SU-DHL-6 (cell line): ENCODE measurements around the gene SHROOM1.

Experiments used
- H2AFZ ChIP-seq: fragments of 200-600 bp; sonication (generic); 2 replicates; pipeline ENCODE4 v1.6.1; 2014; ENCODE audit warnings: low read depth, mild to moderate bottlenecking, moderate library complexity, mixed read lengths, antibody characterized with exemption, low read length; ENCODE audit not compliant: severe bottlenecking
- H3F3A ChIP-seq: fragments of 200-600 bp; shearing (Covaris generic); 2 replicates; pipeline ENCODE4 v1.6.0; 2016; ENCODE audit warnings: antibody characterized with exemption, mild to moderate bottlenecking; ENCODE audit not compliant: insufficient read depth
- H3K27ac ChIP-seq: fragments of 200-600 bp; sonication (generic); 2 replicates; pipeline ENCODE4 v1.5.1; 2016; ENCODE audit warnings: low read depth, mild to moderate bottlenecking, low read length, moderate library complexity, mixed read lengths
- H3K27me3 ChIP-seq: fragments of 200-600 bp; sonication (generic), shearing (Covaris generic); 2 replicates; pipeline ENCODE4 v1.6.0; 2014; ENCODE audit warnings: mild to moderate bottlenecking, low read length
- H3K36me3 ChIP-seq: fragments of 200-600 bp; sonication (generic); 2 replicates; pipeline ENCODE4 v1.6.1; 2014; ENCODE audit warnings: mild to moderate bottlenecking, low read length, mixed read lengths
- H3K4me2 ChIP-seq: fragments of 300-600, 200-600 bp; shearing (Covaris generic), sonication (generic); 2 replicates; pipeline ENCODE4 v1.6.0; 2014; ENCODE audit warnings: low read length, low read depth, mild to moderate bottlenecking; ENCODE audit not compliant: poor library complexity, severe bottlenecking
- H3K4me3 ChIP-seq: fragments of 200-600 bp; sonication (generic); 2 replicates; pipeline ENCODE4 v1.5.1; 2014; ENCODE audit warnings: antibody characterized with exemption, low read length, mild to moderate bottlenecking, mixed read lengths; ENCODE audit not compliant: insufficient read depth, poor library complexity, severe bottlenecking
- H3K79me2 ChIP-seq: fragments of 200-600 bp; sonication (generic); 2 replicates; pipeline ENCODE4 v1.6.1; 2014; ENCODE audit warnings: mild to moderate bottlenecking, low read length, moderate library complexity; ENCODE audit not compliant: insufficient read depth
- H3K9ac ChIP-seq: fragments of 200-600 bp; sonication (generic); 2 replicates; pipeline ENCODE4 v1.7.0; 2014; ENCODE audit warnings: mild to moderate bottlenecking, low read length
- H3K9me2 ChIP-seq: fragments of 200-600 bp; sonication (generic); replicated peaks from 2 replicates; pipeline ENCODE4 v1.6.1; 2014; ENCODE audit warnings: low read length; ENCODE audit not compliant: insufficient read depth
- H3K9me3 ChIP-seq: fragments of 200-600 bp; sonication (generic); 2 replicates; pipeline ENCODE4 v1.6.1; 2014; ENCODE audit warnings: low read length, mixed read lengths; ENCODE audit not compliant: insufficient read depth
- H4K20me1 ChIP-seq: fragments of 200-600 bp; sonication (generic); 2 replicates; pipeline ENCODE4 v1.6.1; 2014; ENCODE audit warnings: low read depth, mild to moderate bottlenecking, antibody characterized with exemption, low read length, moderate library complexity, mixed read lengths
- EZH2phosphoT487 ChIP-seq: fragments of 200-600 bp; sonication (generic), shearing (Covaris generic); conservative IDR thresholded peaks from 2 replicates; pipeline ENCODE4 v1.6.1; 2018; ENCODE audit warnings: mild to moderate bottlenecking, antibody characterized with exemption, low read length, moderate library complexity, mixed read lengths
- TF ChIP-seq, protein P1 (sequence below): fragments of 200-600 bp; sonication (generic); IDR thresholded peaks from one replicate; pipeline ENCODE4 v1.5.1; 2017; ENCODE audit warnings: antibody characterized with exemption, mild to moderate bottlenecking, low read length, moderate library complexity; ENCODE audit not compliant: insufficient read depth, poor library complexity, severe bottlenecking

Gene SHROOM1

DNA sequence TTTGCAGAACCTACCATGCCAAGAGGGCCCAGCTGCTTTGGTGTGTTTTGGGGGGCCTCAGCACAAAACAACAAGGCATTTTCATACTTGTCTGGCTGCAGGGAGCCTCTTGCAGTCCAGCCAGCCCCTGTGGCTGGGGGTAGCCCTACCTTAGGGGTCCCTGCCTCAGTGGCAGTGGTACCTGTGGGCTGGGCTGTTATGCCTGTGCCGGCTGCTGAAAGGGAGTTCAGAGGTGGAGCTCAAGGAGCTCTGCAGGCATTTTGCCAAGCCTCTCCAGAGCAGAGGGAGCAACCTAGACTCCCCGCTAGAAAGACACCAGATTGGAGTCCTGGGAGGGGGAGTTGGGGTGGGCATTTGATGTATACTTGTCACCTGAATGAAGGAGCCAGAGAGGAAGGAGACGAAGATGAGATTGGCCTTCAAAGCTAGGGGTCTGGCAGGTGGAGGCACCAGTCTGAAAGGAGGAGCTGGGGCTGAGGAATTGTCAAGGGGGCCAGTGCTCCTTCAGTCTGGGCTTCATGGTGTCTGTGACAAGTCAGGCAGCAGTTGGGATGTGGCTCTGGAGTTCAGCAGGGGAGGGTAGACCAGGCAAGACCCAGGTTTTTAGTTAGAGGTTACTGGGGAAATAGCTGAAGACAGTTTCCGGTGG is 1.5 kb downstream of the SHROOM1 start:
- H3K27ac ChIP-seq, result no peak overlapping the region
- no peak overlapping the region for H3K4me2 ChIP-seq
- no peaks in the 10 kb centered on the region for H3F3A ChIP-seq
- no peaks in the 10 kb centered on the region for H3K79me2 ChIP-seq
- no peaks in the 10 kb centered on the region for H3K27me3 ChIP-seq
- TF ChIP-seq, protein P1, sequence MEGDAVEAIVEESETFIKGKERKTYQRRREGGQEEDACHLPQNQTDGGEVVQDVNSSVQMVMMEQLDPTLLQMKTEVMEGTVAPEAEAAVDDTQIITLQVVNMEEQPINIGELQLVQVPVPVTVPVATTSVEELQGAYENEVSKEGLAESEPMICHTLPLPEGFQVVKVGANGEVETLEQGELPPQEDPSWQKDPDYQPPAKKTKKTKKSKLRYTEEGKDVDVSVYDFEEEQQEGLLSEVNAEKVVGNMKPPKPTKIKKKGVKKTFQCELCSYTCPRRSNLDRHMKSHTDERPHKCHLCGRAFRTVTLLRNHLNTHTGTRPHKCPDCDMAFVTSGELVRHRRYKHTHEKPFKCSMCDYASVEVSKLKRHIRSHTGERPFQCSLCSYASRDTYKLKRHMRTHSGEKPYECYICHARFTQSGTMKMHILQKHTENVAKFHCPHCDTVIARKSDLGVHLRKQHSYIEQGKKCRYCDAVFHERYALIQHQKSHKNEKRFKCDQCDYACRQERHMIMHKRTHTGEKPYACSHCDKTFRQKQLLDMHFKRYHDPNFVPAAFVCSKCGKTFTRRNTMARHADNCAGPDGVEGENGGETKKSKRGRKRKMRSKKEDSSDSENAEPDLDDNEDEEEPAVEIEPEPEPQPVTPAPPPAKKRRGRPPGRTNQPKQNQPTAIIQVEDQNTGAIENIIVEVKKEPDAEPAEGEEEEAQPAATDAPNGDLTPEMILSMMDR, result no peak
- no peak for TF ChIP-seq EZH2phosphoT487
- H4K20me1 ChIP-seq, result no peaks in the 10 kb centered on the region
- H3K9me3 ChIP-seq, result no peaks in the 10 kb centered on the region
- no peak overlapping the region for H3K4me3 ChIP-seq
- no peaks in the 10 kb centered on the region for H3K36me3 ChIP-seq
- no peak overlapping the region for H3K9ac ChIP-seq
- H3K9me2 ChIP-seq, result no peaks in the 10 kb centered on the region
- H2AFZ ChIP-seq, result no peak overlapping the region

DNA sequence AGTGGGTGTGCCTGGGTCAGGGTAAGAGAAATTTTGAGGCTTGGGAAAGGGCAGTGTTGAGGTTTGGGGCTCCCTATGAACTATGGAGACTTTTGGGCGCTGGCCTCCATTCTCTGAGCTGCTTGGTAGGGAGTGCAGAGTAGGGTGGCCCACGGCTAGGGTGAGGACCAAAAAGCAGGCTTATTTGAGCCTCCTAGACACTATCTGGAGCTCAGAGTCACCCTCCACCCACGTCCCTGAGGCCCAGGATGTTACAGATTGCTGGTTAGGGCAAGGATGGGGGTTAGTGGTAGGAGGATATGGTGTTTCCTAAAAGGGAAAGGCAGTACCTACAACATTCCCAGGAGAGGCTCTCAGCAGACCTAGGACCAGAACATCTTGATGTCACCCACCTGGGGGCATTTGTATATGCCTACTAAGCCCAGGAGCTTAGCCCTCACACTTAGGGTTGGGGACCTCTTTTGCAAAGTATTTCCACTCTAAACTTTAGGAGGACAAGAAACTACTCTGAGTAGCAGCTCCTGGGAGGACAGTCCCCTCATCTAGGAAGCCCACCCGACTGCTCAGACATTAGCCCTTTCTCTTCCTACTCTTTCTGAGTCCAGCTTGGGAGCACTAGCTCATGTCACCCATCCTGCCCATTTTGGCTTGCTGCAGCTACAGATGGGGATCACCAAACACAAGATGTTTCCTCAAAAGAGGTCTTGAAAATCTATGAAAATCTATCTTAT is 2.3 kb downstream of the SHROOM1 start:
- H3K36me3 ChIP-seq, result no peaks in the 10 kb centered on the region
- H3K9me2 ChIP-seq, result no peaks in the 10 kb centered on the region
- no peaks in the 10 kb centered on the region for H3F3A ChIP-seq
- no peak for TF ChIP-seq EZH2phosphoT487
- TF ChIP-seq, protein P1, result no peak
- H3K4me3 ChIP-seq, result no peak overlapping the region
- no peaks in the 10 kb centered on the region for H4K20me1 ChIP-seq
- no peaks in the 10 kb centered on the region for H3K79me2 ChIP-seq
- H3K9ac ChIP-seq, result no peak overlapping the region
- H3K27me3 ChIP-seq, result no peaks in the 10 kb centered on the region
- no peak overlapping the region for H3K27ac ChIP-seq
- H3K4me2 ChIP-seq, result no peak overlapping the region
- no peak overlapping the region for H2AFZ ChIP-seq
- H3K9me3 ChIP-seq, result no peaks in the 10 kb centered on the region

DNA sequence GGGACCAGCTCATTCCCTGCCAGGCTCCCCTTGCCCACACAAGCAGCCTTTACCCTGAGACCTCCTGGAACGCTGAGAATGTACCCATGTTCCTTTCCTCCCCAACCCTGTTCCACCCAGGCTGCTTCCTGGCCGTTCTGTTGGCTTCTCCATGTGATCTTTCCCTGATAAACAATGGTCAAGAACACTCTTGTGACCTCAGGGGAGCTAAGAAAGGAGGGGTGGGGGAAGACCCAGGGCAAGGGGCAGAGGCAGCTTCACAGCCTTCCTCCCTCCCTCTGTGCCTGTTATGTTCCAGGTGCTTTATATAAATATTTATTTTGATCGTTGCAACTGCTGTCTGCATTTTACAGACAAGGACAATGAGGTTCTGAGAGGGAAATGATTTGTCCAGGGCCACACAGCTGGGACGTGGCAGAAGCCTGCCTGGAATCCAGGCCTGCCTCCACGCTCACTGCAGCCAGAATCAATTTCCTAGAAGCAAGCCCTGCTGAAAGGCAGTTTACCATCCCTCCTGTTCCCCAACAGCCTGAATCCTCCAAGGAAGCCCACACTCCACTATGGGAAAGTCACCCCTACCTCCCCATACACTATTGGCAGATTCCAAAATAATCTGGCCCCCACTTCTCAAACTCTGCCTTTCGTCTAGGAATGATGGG is 3.9 kb downstream of the SHROOM1 start:
- Histone ChIP-seq H3K9ac (no peak overlapping the region), H3K4me2 (no peak overlapping the region), H2AFZ (no peak overlapping the region), H4K20me1 (no peaks in the 10 kb centered on the region), H3K9me2 (no peaks in the 10 kb centered on the region), H3K4me3 (no peak overlapping the region), H3K27me3 (no peaks in the 10 kb centered on the region), H3K79me2 (no peaks in the 10 kb centered on the region), H3F3A (no peaks in the 10 kb centered on the region), H3K27ac (no peak overlapping the region), H3K36me3 (no peaks in the 10 kb centered on the region), H3K9me3 (no peaks in the 10 kb centered on the region)
- TF ChIP-seq, protein P1, result no peak
- no peak for TF ChIP-seq EZH2phosphoT487
